Endothelial cell (in vitro differentiated cells): ENCODE data around the gene SORCS1. TPM values are rescaled to one million over a fixed set of nuclear protein-coding genes. Genes with fewer than 3 reads are reported as not detected.
A peak's percentile ranks its signal among the peaks of the same experiment; 100 is the strongest.

Source experiments
- DNase-seq: peaks from one replicate; pipeline ENCODE4 v3.0.0; 2021; ENCODE audit warnings: low spot score
- H3K27ac Mint-ChIP-seq: one replicate; pipeline ENCODE4 v1.8.0; 2021; ENCODE audit warnings: mixed read lengths, inconsistent platforms; ENCODE audit not compliant: unreplicated experiment
- H3K27me3 Mint-ChIP-seq: one replicate; pipeline ENCODE4 v1.8.0; 2021; ENCODE audit warnings: mild to moderate bottlenecking, moderate library complexity, mixed read lengths, inconsistent platforms; ENCODE audit not compliant: unreplicated experiment
- H3K36me3 Mint-ChIP-seq: one replicate; pipeline ENCODE4 v1.8.0; 2021; ENCODE audit warnings: mild to moderate bottlenecking, low read depth, mixed read lengths, inconsistent platforms; ENCODE audit not compliant: unreplicated experiment
- H3K4me1 Mint-ChIP-seq: one replicate; pipeline ENCODE4 v1.8.0; 2021; ENCODE audit warnings: mild to moderate bottlenecking, mixed read lengths, inconsistent platforms; ENCODE audit not compliant: unreplicated experiment
- H3K4me3 Mint-ChIP-seq: one replicate; pipeline ENCODE4 v1.8.0; 2021; ENCODE audit warnings: mild to moderate bottlenecking, mixed read lengths, inconsistent platforms; ENCODE audit not compliant: unreplicated experiment
- H3K9me3 Mint-ChIP-seq: one replicate; pipeline ENCODE4 v1.8.0; 2021; ENCODE audit warnings: mixed read lengths, inconsistent platforms; ENCODE audit not compliant: unreplicated experiment
- total RNA-seq: library from RNA; stranded (reverse); fragmentation: NEBNext Ultra II Directional; extraction: Animal tissue kit (Norgen Biotek cat#: 25700); gene quantifications from one replicate; pipeline ENCODE4 v1.2.1, GENCODE V29; 2021; ENCODE audit not compliant: unreplicated experiment
- TF ChIP-seq, protein P1 (sequence below): fragments of 200-600 bp; sonication (generic); IDR thresholded peaks from one replicate; pipeline ENCODE4 v1.5.0; 2021; ENCODE audit warnings: antibody characterized with exemption; ENCODE audit not compliant: unreplicated experiment

Gene SORCS1
- total RNA-seq, 1 donor from 2014 or later: 0.56 TPM

GRCh38 chr10:107168738-107169137, 4.2 kb upstream of the SORCS1 start:
- no peak overlapping the region for H3K4me3 Mint-ChIP-seq
- peaks cover 7% of the 10 kb centered on the region for H3K4me1 Mint-ChIP-seq
- TF ChIP-seq, protein P1, sequence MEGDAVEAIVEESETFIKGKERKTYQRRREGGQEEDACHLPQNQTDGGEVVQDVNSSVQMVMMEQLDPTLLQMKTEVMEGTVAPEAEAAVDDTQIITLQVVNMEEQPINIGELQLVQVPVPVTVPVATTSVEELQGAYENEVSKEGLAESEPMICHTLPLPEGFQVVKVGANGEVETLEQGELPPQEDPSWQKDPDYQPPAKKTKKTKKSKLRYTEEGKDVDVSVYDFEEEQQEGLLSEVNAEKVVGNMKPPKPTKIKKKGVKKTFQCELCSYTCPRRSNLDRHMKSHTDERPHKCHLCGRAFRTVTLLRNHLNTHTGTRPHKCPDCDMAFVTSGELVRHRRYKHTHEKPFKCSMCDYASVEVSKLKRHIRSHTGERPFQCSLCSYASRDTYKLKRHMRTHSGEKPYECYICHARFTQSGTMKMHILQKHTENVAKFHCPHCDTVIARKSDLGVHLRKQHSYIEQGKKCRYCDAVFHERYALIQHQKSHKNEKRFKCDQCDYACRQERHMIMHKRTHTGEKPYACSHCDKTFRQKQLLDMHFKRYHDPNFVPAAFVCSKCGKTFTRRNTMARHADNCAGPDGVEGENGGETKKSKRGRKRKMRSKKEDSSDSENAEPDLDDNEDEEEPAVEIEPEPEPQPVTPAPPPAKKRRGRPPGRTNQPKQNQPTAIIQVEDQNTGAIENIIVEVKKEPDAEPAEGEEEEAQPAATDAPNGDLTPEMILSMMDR: no peak

DNA sequence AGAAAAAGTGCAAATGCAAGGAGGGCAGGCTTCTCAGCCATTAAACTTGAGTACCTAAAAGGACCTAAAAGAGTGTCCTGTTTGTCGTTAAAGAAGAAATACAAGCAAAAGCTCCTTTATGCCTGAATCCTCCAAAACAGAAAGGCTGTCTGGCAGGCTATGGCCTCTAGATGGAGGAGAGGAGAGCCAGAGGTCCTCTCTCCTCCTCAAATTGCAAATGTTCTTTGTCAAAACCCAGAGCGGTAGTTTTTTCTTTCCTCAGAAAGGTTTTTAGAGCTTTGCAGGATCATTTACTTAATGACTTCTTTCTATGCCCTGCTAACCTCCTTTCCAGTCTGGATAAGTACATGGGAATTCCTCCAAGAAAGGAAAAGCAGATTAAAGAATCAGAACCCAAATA, 1.9 kb upstream of the SORCS1 start:
- no peaks in the 10 kb centered on the region for H3K9me3 Mint-ChIP-seq
- no peak overlapping the region for H3K27ac Mint-ChIP-seq
- no peak overlapping the region for H3K4me3 Mint-ChIP-seq
- peaks cover 10% of the 10 kb centered on the region for H3K4me1 Mint-ChIP-seq
- TF ChIP-seq, protein P1: no peak
- H3K27me3 Mint-ChIP-seq: peaks cover 12% of the 10 kb centered on the region
- DNase-seq: no peak
- peaks cover 5% of the 10 kb centered on the region for H3K36me3 Mint-ChIP-seq

More at GRCh38 chr10:107168738-107169137, 4.2 kb upstream of the SORCS1 start:
- H3K9me3 Mint-ChIP-seq: no peaks in the 10 kb centered on the region
- H3K27ac Mint-ChIP-seq: no peak overlapping the region
- peaks cover 8% of the 10 kb centered on the region for H3K27me3 Mint-ChIP-seq
- H3K36me3 Mint-ChIP-seq: peaks cover 5% of the 10 kb centered on the region
- no peak for DNase-seq

DNA sequence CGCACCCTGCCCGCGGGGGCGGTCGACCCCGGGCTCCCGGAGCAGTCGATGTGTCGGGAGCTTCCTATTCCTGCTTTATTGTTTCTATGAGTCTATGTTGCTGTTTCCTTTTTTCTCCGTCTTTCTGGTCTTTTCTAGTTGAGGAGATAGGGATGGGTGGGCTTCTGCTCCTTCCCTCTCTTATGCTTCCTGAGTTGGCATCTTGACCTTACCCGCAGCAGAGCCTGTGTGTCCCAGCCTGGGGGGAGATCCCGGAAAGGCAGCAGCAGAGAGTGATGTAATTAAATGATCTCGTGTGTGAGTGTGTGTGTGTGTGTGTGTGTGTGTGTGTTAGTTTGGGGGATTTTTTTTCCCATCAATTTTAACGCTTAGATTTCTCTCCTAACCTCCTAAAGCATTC, 486 bp upstream of the SORCS1 start:
- TF ChIP-seq, protein P1: no peak
- Mint-ChIP-seq H3K4me1 (peaks cover 10% of the 10 kb centered on the region), H3K27ac (no peak overlapping the region), H3K36me3 (peaks cover 5% of the 10 kb centered on the region), H3K9me3 (no peaks in the 10 kb centered on the region), H3K27me3 (peaks cover 12% of the 10 kb centered on the region), H3K4me3 (peak overlapping the region; percentile 92)
- DNase-seq: no peak

- peak overlapping the region; percentile 84 for H3K4me3 Mint-ChIP-seq
- TF ChIP-seq, protein P1: no peak
- peaks cover 5% of the 10 kb centered on the region for H3K36me3 Mint-ChIP-seq
- no peaks in the 10 kb centered on the region for H3K9me3 Mint-ChIP-seq
- H3K4me1 Mint-ChIP-seq: peaks cover 10% of the 10 kb centered on the region
- H3K27me3 Mint-ChIP-seq: peaks cover 12% of the 10 kb centered on the region
- DNase-seq: no peak
- H3K27ac Mint-ChIP-seq: no peak overlapping the region
These were observed 1.2 kb downstream of the SORCS1 start for GRCh38 chr10:107163076-107163855.

- DNase-seq: no peak
- no peak overlapping the region for H3K4me3 Mint-ChIP-seq
- peaks cover 12% of the 10 kb centered on the region for H3K27me3 Mint-ChIP-seq
- H3K4me1 Mint-ChIP-seq: peaks cover 10% of the 10 kb centered on the region
- no peak overlapping the region for H3K27ac Mint-ChIP-seq
- TF ChIP-seq, protein P1: no peak
- H3K36me3 Mint-ChIP-seq: peaks cover 5% of the 10 kb centered on the region
- no peaks in the 10 kb centered on the region for H3K9me3 Mint-ChIP-seq
These were observed 3.6 kb downstream of the SORCS1 start for GRCh38 chr10:107160866-107161265.
